Measurements from ENCODE around the gene MMEL1. TPM values are rescaled to one million over a fixed set of nuclear protein-coding genes. Genes with fewer than 3 reads are reported as not detected.

MMEL1 gene
- total RNA-seq, 1 donor from 2014 or later: 3.4 TPM

- DNase-seq (ENCODE audit: low spot score in 2 of 2, unreplicated experiment in 2 of 2): no peak
- no peak for TF ChIP-seq CTCF (IDR thresholded peaks at IDR 0.05; ENCODE audit: unreplicated experiment)
- peaks cover 7% of the 10 kb centered on the region for H3K27me3 Mint-ChIP-seq (ENCODE audit: low read depth)
- H3K9me3 Mint-ChIP-seq: no peaks in the 10 kb centered on the region
- H3K4me1 Mint-ChIP-seq: peaks cover 4% of the 10 kb centered on the region
- H3K36me3 Mint-ChIP-seq: no peaks in the 10 kb centered on the region
- H3K27ac Mint-ChIP-seq: no peak overlapping the region
- H3K4me3 Mint-ChIP-seq: no peak overlapping the region
Measured at GRCh38 chr1:2557482-2558400, 75.1 kb downstream of the MMEL1 start.

GRCh38 chr1:2556678-2557481 lies 75.9 kb downstream of the MMEL1 start:
- no peaks in the 10 kb centered on the region for H3K36me3 Mint-ChIP-seq
- no peak for TF ChIP-seq CTCF (IDR thresholded peaks at IDR 0.05; ENCODE audit: unreplicated experiment)
- H3K4me3 Mint-ChIP-seq: no peak overlapping the region
- peaks cover 7% of the 10 kb centered on the region for H3K27me3 Mint-ChIP-seq (ENCODE audit: low read depth)
- no peak overlapping the region for H3K27ac Mint-ChIP-seq
- H3K4me1 Mint-ChIP-seq: peaks cover 4% of the 10 kb centered on the region
- no peak for DNase-seq (ENCODE audit: low spot score in 2 of 2, unreplicated experiment in 2 of 2)
- H3K9me3 Mint-ChIP-seq: no peaks in the 10 kb centered on the region

GRCh38 chr1:2556277-2556677 lies 76.5 kb downstream of the MMEL1 start, which contains the start of gene TNFRSF14:
Gene TNFRSF14 (plus strand): TSS chr1:2556371. CDS start chr1:2556665, 294 bp downstream.
- H3K9me3 Mint-ChIP-seq: no peaks in the 10 kb centered on the region
- no peak for DNase-seq (ENCODE audit: low spot score in 2 of 2, unreplicated experiment in 2 of 2)
- no peak within 1 kb of the TSS for H3K4me3 Mint-ChIP-seq
- no peak for TF ChIP-seq CTCF (IDR thresholded peaks at IDR 0.05; ENCODE audit: unreplicated experiment)
- no peaks in the 10 kb centered on the region for H3K36me3 Mint-ChIP-seq
- H3K27me3 Mint-ChIP-seq (ENCODE audit: low read depth): peaks cover 7% of the 10 kb centered on the region
- no peak within 1 kb of the TSS for H3K27ac Mint-ChIP-seq
- peaks cover 4% of the 10 kb centered on the region for H3K4me1 Mint-ChIP-seq

- H3K4me1 Mint-ChIP-seq: peaks cover 4% of the 10 kb centered on the region
- H3K9me3 Mint-ChIP-seq: no peaks in the 10 kb centered on the region
- H3K36me3 Mint-ChIP-seq: no peaks in the 10 kb centered on the region
- no peak for DNase-seq (ENCODE audit: low spot score in 2 of 2, unreplicated experiment in 2 of 2)
- no peak overlapping the region for H3K4me3 Mint-ChIP-seq
- TF ChIP-seq CTCF (IDR thresholded peaks at IDR 0.05; ENCODE audit: unreplicated experiment): no peak
- peaks cover 7% of the 10 kb centered on the region for H3K27me3 Mint-ChIP-seq (ENCODE audit: low read depth)
- H3K27ac Mint-ChIP-seq: no peak overlapping the region
Measured at GRCh38 chr1:2555634-2556276, 77.1 kb downstream of the MMEL1 start.

- H3K27ac Mint-ChIP-seq: no peak overlapping the region
- H3K4me3 Mint-ChIP-seq: no peak overlapping the region
Measured at GRCh38 chr1:2554621-2555387, 78.0 kb downstream of the MMEL1 start.

More at GRCh38 chr1:2554621-2555387, 78.0 kb downstream of the MMEL1 start:
- no peak for DNase-seq (ENCODE audit: low spot score in 2 of 2, unreplicated experiment in 2 of 2)
- H3K9me3 Mint-ChIP-seq: no peaks in the 10 kb centered on the region
- peaks cover 7% of the 10 kb centered on the region for H3K27me3 Mint-ChIP-seq (ENCODE audit: low read depth)
- peaks cover 4% of the 10 kb centered on the region for H3K4me1 Mint-ChIP-seq
- no peak for TF ChIP-seq CTCF (IDR thresholded peaks at IDR 0.05; ENCODE audit: unreplicated experiment)
- no peaks in the 10 kb centered on the region for H3K36me3 Mint-ChIP-seq
